HTERT RPE-1 (cell line): ENCODE measurements around the gene ETNK1.
"Not testable (repeated sequence)": the region's sequence is repeated elsewhere in the genome, so short reads cannot be mapped to it uniquely, and the experiment has no call there.

Source experiments
- in situ Hi-C: fragments of 300-500 bp; cut with MboI; formaldehyde crosslinking; loops from 4 replicates; pipeline ENCODE4 v1.14.3; 2020; ENCODE audit warnings: low sequenced_read_pairs

Gene ETNK1

GRCh38 chr12:22686193-22686592 is 61.2 kb downstream of the ETNK1 start:
- in situ Hi-C loops: no loop called here

GRCh38 chr12:22687361-22688076 is 62.5 kb downstream of the ETNK1 start:
- in situ Hi-C loops: no loop called here

DNA sequence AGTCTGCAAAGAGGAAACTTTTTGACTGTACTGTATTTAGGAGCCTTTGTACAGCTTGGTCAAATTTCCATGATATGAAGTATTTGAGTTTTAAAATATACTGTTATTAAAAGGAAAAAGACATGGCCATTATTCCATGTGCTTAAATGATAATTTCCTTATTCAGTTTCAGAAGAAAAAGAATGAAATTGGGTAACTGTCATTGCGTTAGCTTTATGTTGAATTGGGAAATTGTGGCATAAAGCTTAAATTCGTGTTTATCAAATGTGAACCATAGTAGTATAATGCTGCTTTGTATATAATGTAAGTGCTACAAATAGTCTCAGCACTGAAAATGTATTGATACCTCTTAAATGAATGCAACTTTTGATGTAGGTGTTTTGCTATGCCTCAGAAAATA is 64.9 kb downstream of the ETNK1 start:
- in situ Hi-C loops: no loop called here

DNA sequence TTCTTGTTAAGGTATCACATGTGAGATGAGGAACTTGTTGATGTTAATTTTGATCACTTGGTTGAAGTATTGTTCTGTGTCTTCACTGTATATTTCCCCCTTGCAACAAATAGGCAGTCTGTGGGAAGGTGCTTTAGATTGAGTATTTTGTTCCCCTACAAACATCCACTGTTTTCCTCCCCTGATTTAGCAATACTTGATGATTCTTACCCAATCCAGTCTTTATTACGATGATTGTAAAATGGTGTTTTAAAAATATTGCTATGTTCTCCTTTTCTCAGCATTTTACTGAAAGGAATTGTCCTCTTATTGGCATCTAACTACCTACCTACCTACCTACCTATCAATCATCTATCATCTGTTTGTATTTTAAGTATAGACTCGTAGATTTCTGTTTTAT is 66.3 kb downstream of the ETNK1 start:
- in situ Hi-C loops: no loop called here

- in situ Hi-C loops: not testable (repeated sequence)
Measured at GRCh38 chr12:22692467-22692866, 67.5 kb downstream of the ETNK1 start.

DNA sequence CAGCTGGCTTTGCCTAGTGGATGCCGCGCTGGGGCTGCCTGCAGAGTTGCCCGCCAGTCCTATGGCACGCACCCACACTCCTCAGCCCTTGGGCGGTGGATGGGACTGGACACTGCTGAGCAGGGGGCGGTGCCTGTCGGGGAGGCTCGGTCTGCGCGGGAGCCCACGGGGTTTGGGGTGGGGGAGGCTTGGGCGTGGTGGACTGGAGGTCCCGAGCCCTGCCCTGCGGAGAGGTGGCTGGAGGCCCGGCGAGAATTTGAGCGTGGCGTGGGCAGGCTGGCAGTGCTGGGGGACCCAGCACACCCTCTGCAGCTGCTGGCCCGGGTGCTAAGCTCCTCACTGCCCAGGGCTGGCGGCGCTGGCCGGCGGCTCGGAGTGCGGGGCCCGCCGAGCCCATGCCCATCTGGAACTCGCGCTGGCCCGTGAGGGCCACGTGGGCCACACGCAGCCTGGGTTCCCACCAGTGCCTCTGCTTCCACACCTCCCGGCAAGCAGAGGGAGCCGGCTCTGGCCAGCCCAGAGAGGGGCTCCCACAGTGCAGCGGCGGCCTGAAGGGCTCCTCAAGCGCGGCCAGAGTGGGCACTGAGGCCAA is 68.1 kb downstream of the ETNK1 start:
- in situ Hi-C loops: no loop called here

- in situ Hi-C loops: no loop called here
Measured at GRCh38 chr12:22698576-22698975, 73.6 kb downstream of the ETNK1 start.

GRCh38 chr12:22699705-22700104 is 74.7 kb downstream of the ETNK1 start:
- in situ Hi-C loops: not testable (repeated sequence)

- in situ Hi-C loops: no loop called here
Measured at GRCh38 chr12:22700106-22700505, 75.1 kb downstream of the ETNK1 start.

DNA sequence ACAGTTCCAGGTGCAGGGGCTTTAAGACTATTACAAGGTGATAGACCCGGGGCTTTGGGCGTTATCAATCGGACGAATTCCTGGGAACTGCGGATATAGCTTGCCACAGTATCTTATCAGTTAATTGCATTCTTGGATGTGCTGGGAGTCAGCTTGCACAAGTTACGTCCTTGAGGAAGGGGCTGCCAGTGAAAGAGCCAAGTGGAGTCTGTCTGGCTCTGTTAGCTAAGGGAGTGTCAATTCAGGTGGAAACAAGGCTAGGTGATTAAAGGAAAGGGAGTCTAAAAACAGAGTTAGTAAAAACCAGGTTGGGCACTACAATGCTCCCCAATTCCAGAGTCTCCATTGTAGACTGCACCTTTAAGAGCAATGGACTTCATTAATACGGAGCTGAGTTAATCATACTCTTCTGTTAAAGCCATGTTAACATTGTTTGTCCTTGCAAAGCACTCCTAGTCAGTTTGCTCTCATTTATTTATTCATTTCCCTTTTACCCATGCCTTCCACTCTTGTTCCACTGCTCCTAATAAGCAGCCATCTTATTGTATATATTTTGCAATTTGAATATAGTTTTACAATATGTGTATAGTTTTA is 76.3 kb downstream of the ETNK1 start:
- in situ Hi-C loops: not testable (repeated sequence)

DNA sequence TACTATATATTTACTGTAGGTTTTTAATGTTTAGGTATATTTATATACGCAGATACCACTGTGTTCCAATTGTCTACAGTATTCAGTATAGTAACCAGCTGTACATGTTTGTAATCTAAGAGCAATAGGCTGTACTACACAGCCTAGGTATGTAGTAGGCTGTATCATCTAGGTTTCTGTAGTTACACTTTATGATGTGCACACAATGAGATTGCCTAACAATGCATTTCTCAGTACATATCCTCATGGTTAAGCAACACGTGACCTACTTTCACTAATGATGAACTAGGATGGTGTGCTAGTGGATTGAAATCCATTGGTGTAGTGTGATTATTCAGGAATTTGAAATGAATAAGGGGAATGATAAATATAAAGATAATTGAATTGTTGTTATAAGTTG is 77.7 kb downstream of the ETNK1 start:
- in situ Hi-C loops: no loop called here

GRCh38 chr12:22709292-22709691 is 84.3 kb downstream of the ETNK1 start:
- in situ Hi-C loops: no loop called here

- in situ Hi-C loops: no loop called here
Measured at GRCh38 chr12:22712083-22712482, 87.1 kb downstream of the ETNK1 start.

DNA sequence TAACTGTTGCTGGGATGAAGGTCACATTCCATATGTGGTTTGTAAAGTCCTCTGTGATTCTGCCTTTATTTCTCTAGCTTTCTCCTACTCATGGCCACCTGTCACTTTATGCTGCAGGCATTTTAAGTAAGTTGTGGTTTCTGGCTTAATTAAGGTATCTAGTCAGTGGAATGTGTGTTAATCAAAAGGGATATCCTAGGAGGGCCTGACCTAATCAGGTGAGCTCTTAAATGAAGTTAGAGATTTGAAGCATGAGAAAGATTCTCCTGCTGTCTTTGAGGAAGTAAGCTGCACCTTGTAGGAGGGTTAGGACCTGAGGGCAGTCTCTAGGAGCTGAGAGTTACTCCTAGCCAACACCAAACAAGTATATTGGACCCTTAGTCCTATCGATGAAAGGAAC is 90.3 kb downstream of the ETNK1 start:
- in situ Hi-C loops: no loop called here

GRCh38 chr12:22719745-22720144 is 94.8 kb downstream of the ETNK1 start:
- in situ Hi-C loops: no loop called here

- in situ Hi-C loops: no loop called here
Measured at GRCh38 chr12:22722081-22722480, 97.1 kb downstream of the ETNK1 start.

- in situ Hi-C loops: no loop called here
Measured at GRCh38 chr12:22722779-22723178, 97.8 kb downstream of the ETNK1 start.

DNA sequence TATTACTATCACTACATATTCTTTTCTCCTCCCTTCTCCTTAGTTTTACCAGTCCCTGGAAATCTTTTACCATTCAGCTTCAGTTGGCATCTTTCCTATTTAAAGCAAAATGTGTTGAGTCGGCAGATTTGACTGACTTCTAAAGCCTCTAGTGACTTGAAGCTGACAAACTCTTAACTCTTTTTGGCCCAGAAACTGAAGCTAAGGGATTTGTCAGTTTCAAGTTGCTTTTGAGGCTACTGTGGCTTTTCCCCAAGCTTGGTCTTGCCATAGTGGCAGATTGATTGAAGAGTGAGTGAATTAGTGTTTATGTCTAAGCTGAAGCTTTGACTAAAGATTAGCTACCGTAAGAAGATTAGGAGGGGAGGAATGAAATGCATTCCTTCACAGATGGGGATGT is 104.0 kb downstream of the ETNK1 start:
- in situ Hi-C loops: no loop called here

DNA sequence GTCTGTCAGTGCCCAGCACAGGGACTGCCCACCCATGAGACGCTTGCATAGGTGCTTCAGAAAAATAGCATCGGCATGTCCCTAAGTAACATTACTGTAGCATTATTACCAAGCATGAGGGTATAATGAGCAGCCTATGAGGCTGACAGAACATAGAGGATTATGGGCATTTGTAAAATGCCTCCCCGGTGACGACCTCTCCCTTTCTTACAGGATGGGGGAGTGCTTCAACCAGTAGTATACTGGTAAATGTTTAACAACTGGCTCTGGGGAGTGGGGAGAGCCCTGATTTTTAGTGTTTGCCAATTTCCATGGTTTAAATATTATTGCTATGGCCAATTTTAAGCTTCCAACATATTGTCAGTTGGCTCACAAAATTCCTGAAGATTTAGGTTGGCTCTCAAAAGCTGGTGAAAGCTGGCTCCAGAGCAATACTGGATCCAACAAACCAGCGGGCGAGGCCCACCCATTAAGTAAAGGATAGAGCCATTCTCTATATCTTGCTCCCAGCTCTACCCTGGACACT is 104.5 kb downstream of the ETNK1 start:
- in situ Hi-C loops: no loop called here

DNA sequence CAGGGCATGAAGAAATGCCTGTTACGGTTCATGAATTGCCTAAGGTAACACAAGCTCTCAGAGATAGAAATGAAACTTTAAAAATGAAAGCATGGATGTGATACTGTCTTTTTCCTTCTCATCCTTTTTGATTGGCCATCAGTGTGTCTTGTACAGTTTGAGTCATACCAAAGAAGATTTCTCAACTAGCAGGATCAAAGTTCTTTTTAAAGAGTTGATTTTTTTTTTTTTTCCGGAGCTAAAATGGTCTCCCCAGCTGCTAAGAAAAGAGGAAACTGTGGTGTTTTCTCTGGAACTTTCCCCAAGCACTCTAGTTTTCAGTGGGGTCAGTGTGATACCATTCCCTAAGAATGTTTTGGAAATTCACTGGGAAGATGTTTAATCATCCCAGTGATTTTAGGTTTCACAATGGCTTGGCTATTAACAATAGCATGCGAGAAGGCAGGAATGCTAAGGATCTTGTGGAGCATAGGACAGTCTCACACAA is 105.0 kb downstream of the ETNK1 start:
- in situ Hi-C loops: no loop called here

DNA sequence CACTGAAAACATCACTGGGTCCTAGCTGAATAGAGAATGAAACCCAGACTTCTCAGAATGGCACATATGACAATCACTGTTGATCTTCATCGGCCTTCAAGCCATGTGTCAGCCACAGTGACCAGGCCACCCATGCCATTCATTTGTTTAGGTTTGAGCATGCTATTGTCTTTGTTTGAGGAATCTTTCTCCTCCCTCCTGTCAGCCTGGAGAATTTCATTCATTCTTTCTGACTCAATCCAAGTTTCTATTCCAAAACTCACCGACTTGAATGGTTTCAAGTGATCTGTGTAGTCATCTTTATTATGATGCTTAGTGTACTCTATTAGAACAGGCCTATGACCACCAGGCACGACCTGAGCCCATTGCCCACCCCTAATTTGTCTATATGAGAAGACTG is 106.3 kb downstream of the ETNK1 start:
- in situ Hi-C loops: no loop called here

- in situ Hi-C loops: no loop called here
Measured at GRCh38 chr12:22733756-22734155, 108.8 kb downstream of the ETNK1 start.
